CD4-positive, alpha-beta T cell treated with Interleukin-17A for 4 hours (primary cell): ENCODE measurements around the gene IL1RAPL1.
"Not testable (repeated sequence)": the region's sequence is repeated elsewhere in the genome, so short reads cannot be mapped to it uniquely, and the experiment has no call there.

Source experiments
- DNase-seq: peaks from one replicate; pipeline ENCODE4 v3.0.0-alpha.2; 2020; ENCODE audit warnings: mixed read lengths

The IL1RAPL1 gene

GRCh38 chrX:29285664-29286063 lies 698.4 kb downstream of the IL1RAPL1 start:
- DNase-seq: no peak

GRCh38 chrX:29295987-29296680 lies 708.9 kb downstream of the IL1RAPL1 start:
- DNase-seq: no peak

GRCh38 chrX:29297171-29297800 lies 710.0 kb downstream of the IL1RAPL1 start:
- DNase-seq: no peak

GRCh38 chrX:29299684-29300083 lies 712.4 kb downstream of the IL1RAPL1 start:
- DNase-seq: no peak

GRCh38 chrX:29308726-29309125 lies 721.5 kb downstream of the IL1RAPL1 start:
- DNase-seq: no peak

GRCh38 chrX:29315931-29316330 lies 728.7 kb downstream of the IL1RAPL1 start:
- DNase-seq: no peak

- DNase-seq: no peak
These were observed 730.8 kb downstream of the IL1RAPL1 start for GRCh38 chrX:29318012-29318411.

GRCh38 chrX:29332429-29332828 lies 745.2 kb downstream of the IL1RAPL1 start:
- not testable (repeated sequence) for DNase-seq

GRCh38 chrX:29333091-29333490 lies 745.8 kb downstream of the IL1RAPL1 start:
- DNase-seq: not testable (repeated sequence)

- no peak for DNase-seq
These were observed 761.0 kb downstream of the IL1RAPL1 start for GRCh38 chrX:29348288-29348687.

GRCh38 chrX:29359276-29359675 lies 772.0 kb downstream of the IL1RAPL1 start:
- DNase-seq: no peak

- DNase-seq: not testable (repeated sequence)
These were observed 787.5 kb downstream of the IL1RAPL1 start for GRCh38 chrX:29374765-29375164.

- no peak for DNase-seq
These were observed 789.3 kb downstream of the IL1RAPL1 start for GRCh38 chrX:29376584-29376983.

- no peak for DNase-seq
These were observed 795.6 kb downstream of the IL1RAPL1 start for GRCh38 chrX:29382811-29383210.

- DNase-seq: no peak
These were observed 801.3 kb downstream of the IL1RAPL1 start for GRCh38 chrX:29388509-29388908.

- no peak for DNase-seq
These were observed 810.3 kb downstream of the IL1RAPL1 start for GRCh38 chrX:29397506-29397905.

GRCh38 chrX:29407357-29407756 lies 820.1 kb downstream of the IL1RAPL1 start:
- no peak for DNase-seq

GRCh38 chrX:29419774-29420553 lies 832.7 kb downstream of the IL1RAPL1 start:
- DNase-seq: no peak

GRCh38 chrX:29422034-29422433 lies 834.8 kb downstream of the IL1RAPL1 start:
- DNase-seq: no peak

- no peak for DNase-seq
These were observed 844.6 kb downstream of the IL1RAPL1 start for GRCh38 chrX:29431895-29432294.

- no peak for DNase-seq
These were observed 845.3 kb downstream of the IL1RAPL1 start for GRCh38 chrX:29432534-29432933.

- no peak for DNase-seq
These were observed 847.7 kb downstream of the IL1RAPL1 start for GRCh38 chrX:29434939-29435338.

GRCh38 chrX:29435396-29435795 lies 848.1 kb downstream of the IL1RAPL1 start:
- no peak for DNase-seq

- no peak for DNase-seq
These were observed 860.6 kb downstream of the IL1RAPL1 start for GRCh38 chrX:29447867-29448266.
